Stomach (tissue), 4 donors: Measurements from ENCODE around the gene CD68.

Experiments
- POLR2A ChIP-seq, 4 donors: fragments of 450-650 bp; IDR thresholded peaks; one replicate each; pipeline ENCODE4 v1.6.1; 2016; ENCODE audit warnings: antibody characterized with exemption in 4 of 4, control low read depth in 2 of 4, mild to moderate bottlenecking in 1 of 4, moderate library complexity in 1 of 4
- POLR2AphosphoS5 ChIP-seq, 3 donors: sonication (generic); formaldehyde crosslinking; IDR thresholded peaks; one replicate each; pipeline ENCODE4 v1.6.1; 2016; ENCODE audit warnings: antibody characterized with exemption in 3 of 3
- TF ChIP-seq, protein P1 (sequence below), 7 experiments: fragments of 450-650 bp in 4 of 7; fragments of 200-600 bp in 3 of 7; sonication (generic) in 3 of 7; IDR thresholded peaks; one replicate each; pipeline ENCODE4 v1.5.1; 2016 to 2019; ENCODE audit warnings: antibody characterized with exemption in 7 of 7, control low read depth in 2 of 7, mild to moderate bottlenecking in 1 of 7

GRCh38 chr17:7556627-7557026 lies 22.8 kb upstream of the CD68 start:
- no peak for TF ChIP-seq POLR2A (IDR thresholded peaks at IDR 0.05)
- TF ChIP-seq, protein P1, sequence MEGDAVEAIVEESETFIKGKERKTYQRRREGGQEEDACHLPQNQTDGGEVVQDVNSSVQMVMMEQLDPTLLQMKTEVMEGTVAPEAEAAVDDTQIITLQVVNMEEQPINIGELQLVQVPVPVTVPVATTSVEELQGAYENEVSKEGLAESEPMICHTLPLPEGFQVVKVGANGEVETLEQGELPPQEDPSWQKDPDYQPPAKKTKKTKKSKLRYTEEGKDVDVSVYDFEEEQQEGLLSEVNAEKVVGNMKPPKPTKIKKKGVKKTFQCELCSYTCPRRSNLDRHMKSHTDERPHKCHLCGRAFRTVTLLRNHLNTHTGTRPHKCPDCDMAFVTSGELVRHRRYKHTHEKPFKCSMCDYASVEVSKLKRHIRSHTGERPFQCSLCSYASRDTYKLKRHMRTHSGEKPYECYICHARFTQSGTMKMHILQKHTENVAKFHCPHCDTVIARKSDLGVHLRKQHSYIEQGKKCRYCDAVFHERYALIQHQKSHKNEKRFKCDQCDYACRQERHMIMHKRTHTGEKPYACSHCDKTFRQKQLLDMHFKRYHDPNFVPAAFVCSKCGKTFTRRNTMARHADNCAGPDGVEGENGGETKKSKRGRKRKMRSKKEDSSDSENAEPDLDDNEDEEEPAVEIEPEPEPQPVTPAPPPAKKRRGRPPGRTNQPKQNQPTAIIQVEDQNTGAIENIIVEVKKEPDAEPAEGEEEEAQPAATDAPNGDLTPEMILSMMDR (IDR thresholded peaks at IDR 0.05) = no peak
- no peak for TF ChIP-seq POLR2AphosphoS5 (IDR thresholded peaks at IDR 0.05)
